NCI-H2227 treated with DMSO at 0.1 percent for 48 hours (cell line): ENCODE measurements around the gene RPL29.
A peak's percentile ranks its signal among the peaks of the same experiment; 100 is the strongest.

Source experiments
- DNase-seq: peaks from one replicate; lab custom pipeline; 2025; lab: John Stamatoyannopoulos, UW

The RPL29 gene

GRCh38 chr3:52025453-52025852 lies 29.8 kb upstream of the RPL29 start:
- DNase-seq, result no peak

- no peak for DNase-seq
Observed at GRCh38 chr3:52024765-52025452, 29.2 kb upstream of the RPL29 start.

- peak; percentile 25 for DNase-seq
Observed at GRCh38 chr3:52023860-52024764, 28.4 kb upstream of the RPL29 start.

GRCh38 chr3:52023101-52023770 lies 27.5 kb upstream of the RPL29 start:
- no peak for DNase-seq

- no peak for DNase-seq
Observed at GRCh38 chr3:52022323-52023100, 26.8 kb upstream of the RPL29 start.

- DNase-seq, result peak; percentile 8
Observed at GRCh38 chr3:52021489-52022268, 26.0 kb upstream of the RPL29 start.

GRCh38 chr3:52020796-52021195 lies 25.1 kb upstream of the RPL29 start:
- no peak for DNase-seq

GRCh38 chr3:52019352-52020080 lies 23.8 kb upstream of the RPL29 start:
- DNase-seq, result no peak

GRCh38 chr3:52018319-52019000 lies 22.8 kb upstream of the RPL29 start:
- DNase-seq, result no peak

- no peak for DNase-seq
Observed at GRCh38 chr3:52017586-52017985, 21.9 kb upstream of the RPL29 start.

GRCh38 chr3:52015438-52016228 lies 19.9 kb upstream of the RPL29 start:
- peak; percentile 19 for DNase-seq

GRCh38 chr3:52014613-52015012 lies 18.9 kb upstream of the RPL29 start:
- no peak for DNase-seq

GRCh38 chr3:52013802-52014598 lies 18.3 kb upstream of the RPL29 start:
- no peak for DNase-seq

- no peak for DNase-seq
Observed at GRCh38 chr3:52012699-52013098, 17.0 kb upstream of the RPL29 start.

GRCh38 chr3:52010431-52010830 lies 14.7 kb upstream of the RPL29 start:
- no peak for DNase-seq

GRCh38 chr3:52007291-52007690 lies 11.6 kb upstream of the RPL29 start:
- no peak for DNase-seq

GRCh38 chr3:52006820-52007133 lies 11.1 kb upstream of the RPL29 start:
- no peak for DNase-seq
